IMR-90 (cell line): ENCODE data around the gene PPP2R1B. TPM values are rescaled to one million over a fixed set of nuclear protein-coding genes. Genes with fewer than 3 reads are reported as not detected.

Experiments
- ATAC-seq: fragments of 200-7000 bp; cut with Tn5 transposase; 2 replicates; pipeline ENCODE4 v1.9.1; 2020; ENCODE audit warnings: low read depth, mild to moderate bottlenecking, moderate library complexity
- BruUV-seq: library from RNA; stranded (reverse); fragments of 400-500 nt; replicated peaks from 2 replicates; lab custom pipeline; 2021; lab: Mats Ljungman, UMichigan
- CTCF ChIA-PET: fragments of 300-600 bp; formaldehyde crosslinking; extraction: SDS; loops from one replicate; lab custom pipeline; 2021; ENCODE audit warnings: antibody characterized with exemption; lab: Yijun Ruan, JAX
- POLR2A ChIA-PET: fragments of 300-600 bp; sonication (Branson Sonifier 250); formaldehyde crosslinking; loops from one replicate; lab custom pipeline; 2022; ENCODE audit warnings: antibody characterized with exemption; ENCODE audit not compliant: unreplicated experiment; lab: Charles Lee
- DNase-seq: peaks from one replicate; pipeline ENCODE4 v3.0.0; 2013
- H2AFZ ChIP-seq: replicated peaks from 2 replicates; pipeline ENCODE3; 2013; ENCODE audit warnings: low read length, mild to moderate bottlenecking; ENCODE audit not compliant: poor library complexity
- H2AK5ac ChIP-seq: 2 replicates; pipeline ENCODE4 v1.6.1; 2013; ENCODE audit warnings: low read depth, low read length, inconsistent platforms
- H2AK9ac ChIP-seq: replicated peaks from 2 replicates; pipeline ENCODE3; 2013; ENCODE audit warnings: mild to moderate bottlenecking, low read depth, low read length, moderate library complexity; ENCODE audit not compliant: poor library complexity
- H2BK120ac ChIP-seq: 2 replicates; pipeline ENCODE4 v1.6.1; 2013; ENCODE audit warnings: low read depth, low read length, inconsistent platforms
- H2BK15ac ChIP-seq: 3 replicates; pipeline ENCODE4 v1.6.1; 2013; ENCODE audit warnings: low read depth, low read length, inconsistent platforms
- H2BK20ac ChIP-seq: 2 replicates; pipeline ENCODE4 v1.6.1; 2013; ENCODE audit warnings: low read depth, mild to moderate bottlenecking, inconsistent platforms, low read length, moderate library complexity
- H2BK5ac ChIP-seq: 2 replicates; pipeline ENCODE4 v1.6.1; 2013; ENCODE audit warnings: mild to moderate bottlenecking, low read depth, low read length, inconsistent platforms; ENCODE audit not compliant: poor library complexity, severe bottlenecking
- H3K14ac ChIP-seq: replicated peaks from 2 replicates; pipeline ENCODE4 v1.6.1; 2013; ENCODE audit warnings: low read depth, low read length, inconsistent platforms
- H3K18ac ChIP-seq: 2 replicates; pipeline ENCODE4 v1.6.1; 2013; ENCODE audit warnings: low read depth, low read length, control low read depth
- H3K23ac ChIP-seq: 2 replicates; pipeline ENCODE4 v1.6.1; 2013; ENCODE audit warnings: low read depth, low read length, inconsistent platforms
- H3K27ac ChIP-seq: 2 replicates; pipeline ENCODE4 v1.5.1; 2013; ENCODE audit warnings: mild to moderate bottlenecking, control low read depth, low read length; ENCODE audit not compliant: insufficient read depth
- H3K27me3 ChIP-seq: 2 replicates; pipeline ENCODE4 v1.6.1; 2013; ENCODE audit warnings: low read length; ENCODE audit not compliant: control insufficient read depth, insufficient read depth
- H3K36me3 ChIP-seq: 2 replicates; pipeline ENCODE4 v1.6.1; 2013; ENCODE audit warnings: low read length, mixed read lengths; ENCODE audit not compliant: control insufficient read depth, insufficient read depth
- H3K4ac ChIP-seq: 2 replicates; pipeline ENCODE4 v1.6.1; 2013; ENCODE audit warnings: low read depth, low read length, inconsistent platforms
- H3K4me1 ChIP-seq: 2 replicates; pipeline ENCODE4 v1.6.1; 2013; ENCODE audit warnings: low read length, mixed read lengths; ENCODE audit not compliant: control insufficient read depth, insufficient read depth
- H3K4me2 ChIP-seq: 2 replicates; pipeline ENCODE4 v1.6.1; 2013; ENCODE audit warnings: low read depth, mild to moderate bottlenecking, control low read depth, low read length, moderate library complexity
- H3K4me3 ChIP-seq: 2 replicates; pipeline ENCODE4 v1.5.1; 2013; ENCODE audit warnings: low read depth, mild to moderate bottlenecking, control low read depth, low read length, moderate library complexity; ENCODE audit not compliant: insufficient read depth
- H3K56ac ChIP-seq: 2 replicates; pipeline ENCODE4 v1.6.1; 2013; ENCODE audit warnings: low read length, inconsistent platforms; ENCODE audit not compliant: insufficient read depth; ENCODE audit errors: extremely low read depth
- H3K79me1 ChIP-seq, 2 experiments: 2 replicates each; pipeline ENCODE4 v1.6.1; 2013; ENCODE audit warnings: low read length in 2 of 2, inconsistent platforms in 1 of 2, low read depth in 1 of 2
- H3K9ac ChIP-seq: 2 replicates; pipeline ENCODE4 v1.6.1; 2013; ENCODE audit warnings: low read depth, low read length, control low read depth
- H3K9me1 ChIP-seq: 2 replicates; pipeline ENCODE4 v1.6.1; 2013; ENCODE audit warnings: low read length, inconsistent platforms; ENCODE audit not compliant: insufficient read depth
- H3K9me3 ChIP-seq: 2 replicates; pipeline ENCODE4 v1.6.1; 2013; ENCODE audit warnings: low read length; ENCODE audit not compliant: control insufficient read depth, insufficient read depth
- H4K20me1 ChIP-seq: 2 replicates; pipeline ENCODE4 v1.6.1; 2013; ENCODE audit warnings: low read length, inconsistent platforms; ENCODE audit not compliant: insufficient read depth
- H4K5ac ChIP-seq: 2 replicates; pipeline ENCODE4 v1.6.1; 2013; ENCODE audit warnings: mild to moderate bottlenecking, low read depth, low read length, control low read depth
- H4K8ac ChIP-seq, 2 experiments: 2 replicates each; pipeline ENCODE4 v1.6.1; 2013; ENCODE audit warnings: low read depth in 2 of 2, low read length in 2 of 2, control low read depth in 1 of 2, inconsistent platforms in 1 of 2
- H4K91ac ChIP-seq: 2 replicates; pipeline ENCODE4 v1.6.1; 2013; ENCODE audit warnings: low read depth, low read length, inconsistent platforms; ENCODE audit not compliant: insufficient read depth
- RAD21 ChIP-seq: IDR thresholded peaks from 2 replicates; pipeline ENCODE4 v1.6.1; 2012; ENCODE audit warnings: low read length, improper control_type of control experiment
- WGBS, 2 experiments: methylation state at CpG; one replicate each; pipeline versions ENCODE4 v1.1.5 to v1.1.7; 2013; ENCODE audit warnings: missing lambda C conversion rate in 2 of 2; ENCODE audit not compliant: insufficient read length in 1 of 2; ENCODE audit errors: extremely low coverage in 2 of 2; 5-methylcytosine and 5-hydroxymethylcytosine counted together
- dilution Hi-C: fragments of 300-500 bp; cut with HindIII; formaldehyde crosslinking; loops from one replicate; pipeline ENCODE4 v1.14.3; 2018; ENCODE audit warnings: low sequenced_read_pairs; ENCODE audit not compliant: unreplicated experiment
- in situ Hi-C: fragments of 300-500 bp; cut with MboI; formaldehyde crosslinking; loops from 3 replicates; pipeline ENCODE4 v1.14.3; 2019; ENCODE audit warnings: low sequenced_read_pairs, inconsistent platforms, mixed read lengths
- intact Hi-C: fragments of 100-400 bp; cut with micrococcal nuclease; formaldehyde crosslinking; loops from 2 replicates; pipeline ENCODE4 v1.10.0; 2022
- polyA plus RNA-seq, 3 experiments: library from polyadenylated mRNA; depleted of rRNA; stranded (reverse); fragments of >200 nt; gene quantifications; 2 replicates each; pipeline ENCODE4 v1.2.3, GENCODE V29; 2012; ENCODE audit warnings: low replicate concordance in 1 of 3
- total RNA-seq: library from RNA; depleted of rRNA; stranded (reverse); fragments of >200 nt; gene quantifications from 2 replicates; pipeline ENCODE4 v1.2.3, GENCODE V29; 2012
- TF ChIP-seq, protein P1 (sequence below): fragments of 150-350 bp; IDR thresholded peaks from 2 replicates; pipeline ENCODE4 v1.6.1; 2016; ENCODE audit warnings: low read depth, mild to moderate bottlenecking, low read length, moderate library complexity, borderline replicate concordance

Gene PPP2R1B
- total and polyA plus RNA-seq, 2 of the 4 experiments (the other 2 are of a cell fraction), result 23.0 to 62.9 TPM

GRCh38 chr11:111727431-111727830 is 38.8 kb downstream of the PPP2R1B start:
- Histone ChIP-seq H3K14ac (no peak overlapping the region), H2AK5ac (no peak overlapping the region), H3K4me1 (peaks cover 11% of the 10 kb centered on the region), H2BK15ac (no peak overlapping the region), H3K9me1 (peaks cover 2% of the 10 kb centered on the region; the same call in 1 of the 2 replicates), H3K27me3 (no peaks in the 10 kb centered on the region), H2BK120ac (no peak overlapping the region), H3K4me2 (no peak overlapping the region), H2BK20ac (no peak overlapping the region), H3K27ac (no peak overlapping the region), H3K9ac (no peak overlapping the region), H2AK9ac (no peak overlapping the region), H2AFZ (no peak overlapping the region), H4K20me1 (no peaks in the 10 kb centered on the region), H3K4me3 (no peak overlapping the region), H3K9me3 (no peaks in the 10 kb centered on the region), H2BK5ac (no peak overlapping the region), H3K56ac (no peak overlapping the region), H3K36me3 (peaks cover 45% of the 10 kb centered on the region), H3K4ac (no peak overlapping the region), H3K23ac (no peak overlapping the region), H4K8ac (no peak overlapping the region), H4K91ac (no peak overlapping the region), H4K5ac (no peak overlapping the region), H3K79me1 (peaks cover 4 to 40% of the 10 kb centered on the region in 2 experiments; a peak in 2 of 4 replicates), H3K18ac (no peak overlapping the region)
- TF ChIP-seq, protein P1, sequence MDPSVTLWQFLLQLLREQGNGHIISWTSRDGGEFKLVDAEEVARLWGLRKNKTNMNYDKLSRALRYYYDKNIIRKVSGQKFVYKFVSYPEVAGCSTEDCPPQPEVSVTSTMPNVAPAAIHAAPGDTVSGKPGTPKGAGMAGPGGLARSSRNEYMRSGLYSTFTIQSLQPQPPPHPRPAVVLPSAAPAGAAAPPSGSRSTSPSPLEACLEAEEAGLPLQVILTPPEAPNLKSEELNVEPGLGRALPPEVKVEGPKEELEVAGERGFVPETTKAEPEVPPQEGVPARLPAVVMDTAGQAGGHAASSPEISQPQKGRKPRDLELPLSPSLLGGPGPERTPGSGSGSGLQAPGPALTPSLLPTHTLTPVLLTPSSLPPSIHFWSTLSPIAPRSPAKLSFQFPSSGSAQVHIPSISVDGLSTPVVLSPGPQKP, result no peak
- TF ChIP-seq RAD21, result no peak
- DNase-seq (no peak), ATAC-seq (no peak)
- no CpG with 5 or more reads among the region's 7 CpGs for WGBS, 2 experiments
- CTCF ChIA-PET, result no interaction called here
- POLR2A ChIA-PET, result interaction anchor here (0.8 kb wide), 1 partner anchor 125 kb away, joined by 3 read pairs; no protein-coding TSS in a partner anchor
- intact Hi-C loops (no loop called here), dilution Hi-C loops (no loop called here), in situ Hi-C loops (no loop called here)
- BruUV-seq, result no TSS peak
